ENCODE measurements around the gene ARHGAP15.

GRCh38 chr2:143263066-143263625 is 133.9 kb downstream of the ARHGAP15 start:
- TF ChIP-seq CTCF (conservative IDR thresholded peaks at IDR 0.05; ENCODE audit: low read length): peak; percentile 50
- TF ChIP-seq EZH2phosphoT487 (IDR thresholded peaks at IDR 0.05; ENCODE audit: borderline replicate concordance, low read depth, low read length): no peak

Measured in OCI-LY7 (cell line).